HFF-Myc (cell line): ENCODE measurements around the gene SAMD4A.
A peak's percentile ranks its signal among the peaks of the same experiment; 100 is the strongest.

ENCODE experiments used
- DNase-seq: peaks from one replicate; pipeline ENCODE4 v3.0.0-alpha.2; 2011; ENCODE audit warnings: low read depth; ENCODE audit errors: extremely low read depth
- H3K4me3 ChIP-seq: replicated peaks from 2 replicates; pipeline ENCODE4 v1.5.1; 2011; ENCODE audit warnings: low read depth, mild to moderate bottlenecking, control low read depth, low read length
- TF ChIP-seq, protein P1 (sequence below): IDR thresholded peaks from 2 replicates; pipeline ENCODE4 v1.5.1; 2012; ENCODE audit warnings: mild to moderate bottlenecking, low read depth, low read length, control low read depth; ENCODE audit errors: missing control alignments

SAMD4A gene

GRCh38 chr14:54673193-54674045 lies 106.5 kb downstream of the SAMD4A start:
- TF ChIP-seq, protein P1, sequence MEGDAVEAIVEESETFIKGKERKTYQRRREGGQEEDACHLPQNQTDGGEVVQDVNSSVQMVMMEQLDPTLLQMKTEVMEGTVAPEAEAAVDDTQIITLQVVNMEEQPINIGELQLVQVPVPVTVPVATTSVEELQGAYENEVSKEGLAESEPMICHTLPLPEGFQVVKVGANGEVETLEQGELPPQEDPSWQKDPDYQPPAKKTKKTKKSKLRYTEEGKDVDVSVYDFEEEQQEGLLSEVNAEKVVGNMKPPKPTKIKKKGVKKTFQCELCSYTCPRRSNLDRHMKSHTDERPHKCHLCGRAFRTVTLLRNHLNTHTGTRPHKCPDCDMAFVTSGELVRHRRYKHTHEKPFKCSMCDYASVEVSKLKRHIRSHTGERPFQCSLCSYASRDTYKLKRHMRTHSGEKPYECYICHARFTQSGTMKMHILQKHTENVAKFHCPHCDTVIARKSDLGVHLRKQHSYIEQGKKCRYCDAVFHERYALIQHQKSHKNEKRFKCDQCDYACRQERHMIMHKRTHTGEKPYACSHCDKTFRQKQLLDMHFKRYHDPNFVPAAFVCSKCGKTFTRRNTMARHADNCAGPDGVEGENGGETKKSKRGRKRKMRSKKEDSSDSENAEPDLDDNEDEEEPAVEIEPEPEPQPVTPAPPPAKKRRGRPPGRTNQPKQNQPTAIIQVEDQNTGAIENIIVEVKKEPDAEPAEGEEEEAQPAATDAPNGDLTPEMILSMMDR = no peak
- DNase-seq = no peak

GRCh38 chr14:54674046-54674741 lies 107.3 kb downstream of the SAMD4A start:
- no peak for DNase-seq
- no peak overlapping the region for H3K4me3 ChIP-seq
- TF ChIP-seq, protein P1 = no peak

More at GRCh38 chr14:54673193-54674045, 106.5 kb downstream of the SAMD4A start:
- H3K4me3 ChIP-seq = no peak overlapping the region

DNA sequence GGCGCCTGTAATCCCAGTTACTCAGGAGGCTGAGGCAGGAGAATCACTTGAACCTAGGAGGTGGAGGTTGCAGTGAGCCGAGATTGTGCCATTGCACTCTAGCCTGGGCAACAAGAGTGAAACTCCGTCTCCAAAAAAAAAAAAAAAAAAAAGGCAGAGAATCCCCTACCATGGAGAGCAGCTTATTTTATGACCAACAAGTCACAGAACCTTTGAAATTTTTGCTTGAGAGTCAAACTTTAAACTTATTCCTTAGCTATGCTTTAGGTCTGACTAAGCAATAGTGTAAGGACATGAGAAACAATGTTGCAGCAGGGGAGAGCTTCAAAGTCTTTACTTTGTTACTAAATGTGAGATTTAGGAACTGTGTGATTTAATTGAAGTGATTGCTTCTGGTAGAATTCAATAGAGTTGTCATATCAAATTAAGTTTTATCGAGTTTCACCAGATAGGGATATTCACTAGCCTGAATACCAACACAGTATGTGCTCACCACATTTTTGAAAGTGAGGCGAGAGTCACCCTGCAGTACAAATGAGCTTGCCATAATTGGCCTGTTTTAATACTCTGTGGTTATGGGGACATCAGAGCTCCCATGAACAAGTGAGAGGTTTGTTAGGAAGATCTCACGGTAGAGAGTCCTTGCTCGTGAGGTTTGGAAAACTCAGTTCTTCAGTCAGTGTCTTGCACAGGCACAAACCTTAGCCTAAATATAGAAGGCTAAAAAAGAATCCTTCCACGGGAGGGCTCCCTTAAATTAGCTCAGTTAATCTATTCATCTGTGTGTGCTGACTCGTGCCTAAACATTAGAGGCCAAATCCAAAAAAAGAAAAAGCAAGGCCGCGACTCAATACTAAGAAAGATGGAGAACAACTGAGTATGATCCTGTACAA lies 108.6 kb downstream of the SAMD4A start:
- TF ChIP-seq, protein P1 = no peak
- DNase-seq = no peak

DNA sequence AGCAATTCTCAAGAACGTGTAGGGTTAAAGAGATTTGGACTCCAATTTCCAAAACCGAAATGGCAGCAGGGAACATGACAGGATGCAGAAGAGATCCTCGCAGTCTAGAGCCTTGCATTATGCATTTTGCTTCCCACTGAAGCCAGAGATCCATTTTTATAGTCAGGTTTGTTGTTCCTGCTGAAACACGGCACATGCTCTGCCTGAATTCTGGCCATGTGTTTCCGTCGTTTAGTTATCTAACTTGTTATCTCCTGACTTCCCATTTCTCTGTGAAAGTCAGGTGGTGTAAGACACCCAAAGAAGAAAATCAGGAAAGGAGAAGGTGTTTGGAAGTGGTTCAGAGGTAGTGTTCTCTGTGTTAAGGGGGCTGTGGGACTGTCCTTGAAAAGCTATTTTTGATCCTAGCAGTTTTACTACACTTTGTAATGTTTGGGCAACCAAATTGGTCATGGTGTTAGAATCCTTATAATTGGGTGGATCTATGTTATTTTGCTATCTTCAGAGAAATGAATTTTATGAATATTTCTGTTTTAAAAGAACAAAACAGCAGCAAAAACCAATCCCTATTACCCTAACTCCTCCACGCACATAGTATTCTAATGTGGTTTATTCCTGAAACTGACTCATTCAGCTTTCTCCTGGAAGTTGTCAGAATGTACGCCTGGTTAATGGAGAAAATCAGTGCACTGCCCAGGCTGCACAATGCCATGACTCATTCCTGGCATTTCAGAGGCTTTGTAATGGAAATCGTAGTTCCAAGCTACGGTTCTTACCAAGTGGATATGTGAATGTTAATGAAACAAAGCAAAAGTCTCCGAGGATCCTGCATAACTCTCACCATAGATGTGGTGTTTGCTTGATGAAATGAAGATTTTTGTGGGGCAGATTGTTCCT lies 110.1 kb downstream of the SAMD4A start:
- peak; percentile 91 for DNase-seq
- H3K4me3 ChIP-seq = no peak overlapping the region; the same call in 1 of the 2 replicates
- TF ChIP-seq, protein P1 = no peak

More for the DNA sequence above, 108.6 kb downstream of the SAMD4A start:
- no peak overlapping the region for H3K4me3 ChIP-seq

DNA sequence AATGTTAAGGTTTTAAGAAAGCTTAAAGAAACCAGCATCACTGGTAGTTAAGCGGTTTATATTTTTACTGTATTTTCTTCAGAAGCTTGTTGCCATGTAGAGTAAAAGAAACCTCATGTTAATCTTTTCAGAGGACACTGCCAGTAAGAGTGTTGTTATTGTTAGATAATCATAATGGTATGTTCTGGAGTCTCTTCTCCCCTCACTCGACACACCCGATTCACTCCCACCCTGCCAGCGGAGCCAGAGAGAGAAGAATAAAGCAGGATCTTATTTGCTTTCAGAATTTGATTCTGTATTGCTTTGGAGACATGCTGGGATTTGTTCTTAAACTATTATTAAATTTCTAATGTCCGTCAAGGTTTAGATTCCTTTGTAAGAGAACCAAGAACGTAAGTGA lies 113.7 kb downstream of the SAMD4A start:
- DNase-seq = no peak
- no peak overlapping the region for H3K4me3 ChIP-seq
- TF ChIP-seq, protein P1 = no peak
